ENCODE measurements around the gene TRAF4. TPM values are rescaled to one million over a fixed set of nuclear protein-coding genes. Genes with fewer than 3 reads are reported as not detected.

Gene TRAF4
- polyA plus RNA-seq, 1 donor (not counting 4 experiments of a cell fraction or from before 2014, with no cell fraction given), result 57.3 TPM

DNA sequence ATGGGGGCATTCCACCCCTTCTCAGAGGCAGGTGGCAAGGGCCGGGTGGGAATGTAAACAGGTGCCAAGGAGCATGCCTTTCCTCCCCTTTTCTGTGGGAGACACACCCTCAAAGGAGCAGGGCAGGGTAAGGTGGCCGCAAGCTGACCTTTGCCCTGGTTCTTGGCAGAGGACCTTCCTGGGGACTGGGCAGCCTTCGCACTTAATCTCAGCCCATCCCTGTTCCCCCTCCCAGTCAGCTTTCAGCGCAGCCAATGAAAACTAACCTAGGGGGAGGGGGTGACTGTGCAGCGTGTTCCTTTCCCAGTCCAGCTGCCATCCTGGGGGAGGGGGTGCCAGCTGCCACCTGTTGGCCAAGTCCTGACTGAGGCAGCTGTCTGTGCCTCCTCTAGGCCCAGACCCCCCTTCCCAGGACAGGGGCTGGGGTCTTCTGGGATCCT is 2.8 kb downstream of the TRAF4 start:
- DNase-seq (ENCODE audit: low read depth, low spot score), result no peak
- H3K79me2 ChIP-seq (ENCODE audit: control insufficient read depth, insufficient read depth, low read length), result peaks cover 64% of the 10 kb centered on the region
- no peaks in the 10 kb centered on the region for H3K9me3 ChIP-seq (ENCODE audit: control insufficient read depth, low read depth, low read length)

GRCh38 chr17:28747051-28747691 is 3.4 kb downstream of the TRAF4 start:
- Histone ChIP-seq H3K4me1 (ENCODE audit: control insufficient read depth, extremely low read depth, insufficient read depth, low read length) (peaks cover 36% of the 10 kb centered on the region), H3K79me2 (ENCODE audit: control insufficient read depth, insufficient read depth, low read length) (peaks cover 64% of the 10 kb centered on the region)
- dilution Hi-C loops (cut with MboI; ENCODE audit: extremely low pct_ligation_motif_present, low sequenced_read_pairs), result no loop called here

More for the DNA sequence above, 2.8 kb downstream of the TRAF4 start:
- Histone ChIP-seq H2AFZ (ENCODE audit: control insufficient read depth, low read length) (no peak overlapping the region), H3K4me1 (ENCODE audit: control insufficient read depth, extremely low read depth, insufficient read depth, low read length) (peaks cover 36% of the 10 kb centered on the region), H3K9ac (ENCODE audit: control insufficient read depth, extremely low read depth, insufficient read depth, low read length) (peak overlapping the region; percentile 96), H3K4me3 (ENCODE audit: control insufficient read depth in 2 of 3, extremely low read depth in 1 of 3, insufficient read depth in 2 of 3, low read depth in 1 of 3, low read length in 3 of 3) (peak overlapping the region; percentile 88 to 98 (median 89)), H3K27ac (ENCODE audit: control insufficient read depth, insufficient read depth, low read length) (peak overlapping the region; percentile 91), H3K36me3 (ENCODE audit: control insufficient read depth in 2 of 2, extremely low read depth in 1 of 2, insufficient read depth in 2 of 2, low read length in 2 of 2) (peaks cover 38 to 48% of the 10 kb centered on the region in 2 experiments), H4K20me1 (ENCODE audit: control insufficient read depth, extremely low read depth, insufficient read depth, low read length) (peaks cover 41% of the 10 kb centered on the region), H3K27me3 (ENCODE audit: control insufficient read depth, extremely low read depth, insufficient read depth, low read length) (no peaks in the 10 kb centered on the region), H3K9me1 (ENCODE audit: control insufficient read depth, extremely low read depth, insufficient read depth, low read length) (peaks cover 7% of the 10 kb centered on the region), H3K4me2 (ENCODE audit: control insufficient read depth, extremely low read depth, insufficient read depth, low read depth, low read length) (peak overlapping the region; percentile 87)
- FAIRE-seq, result no peak
- no peak for TF ChIP-seq EZH2 (IDR thresholded peaks at IDR 0.05; ENCODE audit: low read length)
- TF ChIP-seq CTCF (optimal IDR thresholded peaks at IDR 0.05 in 1 of 3, IDR thresholded peaks at IDR 0.05 in 1 of 3, conservative IDR thresholded peaks at IDR 0.05 in 1 of 3; ENCODE audit: extremely low read depth in 1 of 3, insufficient read depth in 2 of 3, low read length in 3 of 3), result no peak
- dilution Hi-C loops (cut with MboI; ENCODE audit: extremely low pct_ligation_motif_present, low sequenced_read_pairs), result no loop called here

More at GRCh38 chr17:28747051-28747691, 3.4 kb downstream of the TRAF4 start:
- peaks cover 7% of the 10 kb centered on the region for H3K9me1 ChIP-seq (ENCODE audit: control insufficient read depth, extremely low read depth, insufficient read depth, low read length)
- H3K36me3 ChIP-seq (ENCODE audit: control insufficient read depth in 2 of 2, extremely low read depth in 1 of 2, insufficient read depth in 2 of 2, low read length in 2 of 2), result peaks cover 39 to 49% of the 10 kb centered on the region in 2 experiments
- H3K27ac ChIP-seq (ENCODE audit: control insufficient read depth, insufficient read depth, low read length), result peak overlapping the region; percentile 91
- H3K9me3 ChIP-seq (ENCODE audit: control insufficient read depth, low read depth, low read length), result no peaks in the 10 kb centered on the region
- H3K4me3 ChIP-seq (ENCODE audit: control insufficient read depth in 2 of 3, extremely low read depth in 1 of 3, insufficient read depth in 2 of 3, low read depth in 1 of 3, low read length in 3 of 3), result peak overlapping the region; percentile 88 to 98 (median 89)
- peak overlapping the region; percentile 87 for H3K4me2 ChIP-seq (ENCODE audit: control insufficient read depth, extremely low read depth, insufficient read depth, low read depth, low read length)
- no peak for DNase-seq (ENCODE audit: low read depth, low spot score)
- H2AFZ ChIP-seq (ENCODE audit: control insufficient read depth, low read length), result no peak overlapping the region
- TF ChIP-seq CTCF (optimal IDR thresholded peaks at IDR 0.05 in 1 of 3, IDR thresholded peaks at IDR 0.05 in 1 of 3, conservative IDR thresholded peaks at IDR 0.05 in 1 of 3; ENCODE audit: extremely low read depth in 1 of 3, insufficient read depth in 2 of 3, low read length in 3 of 3), result no peak
- no peak for TF ChIP-seq EZH2 (IDR thresholded peaks at IDR 0.05; ENCODE audit: low read length)
- H3K9ac ChIP-seq (ENCODE audit: control insufficient read depth, extremely low read depth, insufficient read depth, low read length), result peak overlapping the region; percentile 96
- no peak for FAIRE-seq
- peaks cover 42% of the 10 kb centered on the region for H4K20me1 ChIP-seq (ENCODE audit: control insufficient read depth, extremely low read depth, insufficient read depth, low read length)
- no peaks in the 10 kb centered on the region for H3K27me3 ChIP-seq (ENCODE audit: control insufficient read depth, extremely low read depth, insufficient read depth, low read length)
